ENCODE data around the gene ANTXR2.
"Not testable (repeated sequence)": the region's sequence is repeated elsewhere in the genome, so short reads cannot be mapped to it uniquely, and the experiment has no call there.

Gene ANTXR2

DNA sequence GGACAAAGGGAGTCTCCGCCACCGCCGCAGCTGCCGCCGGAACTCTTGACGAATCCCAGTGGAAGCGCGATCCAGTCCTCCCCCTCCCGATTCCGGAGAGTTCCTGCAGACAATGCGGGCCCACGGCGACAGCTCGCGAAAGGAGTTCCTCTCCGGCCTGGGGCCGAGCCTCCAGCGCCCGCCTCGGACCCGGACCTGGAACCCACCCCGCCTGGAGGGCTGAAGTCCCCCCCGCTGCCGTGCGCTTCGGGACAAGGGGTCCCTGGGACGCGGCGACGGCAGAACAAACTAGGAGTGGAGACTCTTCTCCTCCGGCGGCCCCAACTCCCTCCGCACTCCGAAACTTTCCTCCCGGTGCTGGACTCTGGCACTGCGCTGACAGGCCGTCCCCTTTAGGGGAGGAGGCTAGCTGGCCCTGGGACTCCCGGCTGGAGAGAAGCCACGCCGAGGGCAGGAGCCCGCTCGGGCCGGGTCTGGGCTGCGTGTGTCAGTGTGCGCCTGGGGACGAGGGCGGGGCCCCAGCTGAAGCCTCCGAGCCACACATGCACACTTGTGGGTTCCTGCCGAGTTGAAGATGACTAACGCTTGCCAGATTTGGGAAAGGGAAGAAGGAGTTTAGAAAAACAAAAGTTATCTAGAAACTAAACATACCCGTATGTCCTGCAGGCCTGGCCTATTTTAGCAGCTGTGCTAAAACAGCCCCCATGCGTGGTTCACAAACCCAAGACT is at the start of gene ANTXR2:
Gene ANTXR2, minus strand, starts transcription at position 486 of the 729 bp plus-strand sequence. CDS start 669 bp downstream, outside the sequence.
- TF ChIP-seq, protein P1, sequence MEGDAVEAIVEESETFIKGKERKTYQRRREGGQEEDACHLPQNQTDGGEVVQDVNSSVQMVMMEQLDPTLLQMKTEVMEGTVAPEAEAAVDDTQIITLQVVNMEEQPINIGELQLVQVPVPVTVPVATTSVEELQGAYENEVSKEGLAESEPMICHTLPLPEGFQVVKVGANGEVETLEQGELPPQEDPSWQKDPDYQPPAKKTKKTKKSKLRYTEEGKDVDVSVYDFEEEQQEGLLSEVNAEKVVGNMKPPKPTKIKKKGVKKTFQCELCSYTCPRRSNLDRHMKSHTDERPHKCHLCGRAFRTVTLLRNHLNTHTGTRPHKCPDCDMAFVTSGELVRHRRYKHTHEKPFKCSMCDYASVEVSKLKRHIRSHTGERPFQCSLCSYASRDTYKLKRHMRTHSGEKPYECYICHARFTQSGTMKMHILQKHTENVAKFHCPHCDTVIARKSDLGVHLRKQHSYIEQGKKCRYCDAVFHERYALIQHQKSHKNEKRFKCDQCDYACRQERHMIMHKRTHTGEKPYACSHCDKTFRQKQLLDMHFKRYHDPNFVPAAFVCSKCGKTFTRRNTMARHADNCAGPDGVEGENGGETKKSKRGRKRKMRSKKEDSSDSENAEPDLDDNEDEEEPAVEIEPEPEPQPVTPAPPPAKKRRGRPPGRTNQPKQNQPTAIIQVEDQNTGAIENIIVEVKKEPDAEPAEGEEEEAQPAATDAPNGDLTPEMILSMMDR (conservative IDR thresholded peaks at IDR 0.05; ENCODE audit: low read depth): no peak
- peak within 1 kb of the TSS; percentile 93 for H3K27ac ChIP-seq
- peak; percentile 79 for DNase-seq (ENCODE audit: low spot score)
- ChIA-PET CTCF (interaction anchor here (0.5 to 1.7 kb wide), 4 partner anchors 18 to 583 kb away, joined by 3 to 7 read pairs (median 4); no protein-coding TSS in a partner anchor), POLR2A (ENCODE audit: low non-redundant PET) (no interaction called here)

DNA sequence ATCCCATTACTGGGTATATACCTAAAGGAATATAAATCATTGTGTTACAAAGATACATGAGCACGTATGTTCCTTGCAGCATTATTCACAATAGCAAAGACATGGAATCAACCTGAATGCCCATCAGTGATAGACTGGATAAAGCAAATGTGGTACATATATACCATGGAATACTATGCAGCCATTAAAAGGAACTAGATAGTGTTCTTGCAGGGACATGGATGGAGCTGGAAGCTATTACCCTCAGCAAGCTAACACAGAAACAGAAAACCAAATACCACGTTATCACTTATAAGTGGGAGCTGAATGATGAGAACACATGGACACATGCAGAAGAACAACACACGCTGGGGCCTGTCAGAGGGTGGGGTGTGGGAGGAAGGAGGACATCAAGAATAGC is 48.8 kb upstream of the ANTXR2 start:
- CTCF ChIA-PET: interaction anchor here (0.6 to 0.9 kb wide), 2 partner anchors 64 to 442 kb away, joined by 4 to 5 read pairs; no protein-coding TSS in a partner anchor
- POLR2A ChIA-PET (ENCODE audit: low non-redundant PET); H3K27ac ChIP-seq; DNase-seq (ENCODE audit: low spot score): not testable (repeated sequence)

DNA sequence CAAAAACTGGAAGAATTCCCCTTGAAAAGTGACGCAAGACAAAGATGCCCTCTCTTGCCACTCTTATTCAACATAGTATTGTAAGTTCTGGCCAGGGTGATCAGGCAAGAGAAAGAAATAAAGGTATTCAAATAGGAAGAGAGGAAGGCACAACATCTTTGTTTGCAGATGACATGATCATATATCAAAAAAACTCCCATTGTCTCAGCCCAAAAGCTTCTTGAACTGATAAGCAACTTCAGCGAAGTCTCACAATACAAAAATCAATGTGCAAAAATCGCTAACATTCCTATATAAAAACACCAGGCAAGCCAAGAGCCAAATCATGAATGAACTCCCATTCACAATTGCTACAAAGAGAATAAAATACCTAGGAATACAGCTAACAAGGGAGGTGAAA is 46.6 kb upstream of the ANTXR2 start:
- CTCF ChIA-PET; DNase-seq (ENCODE audit: low spot score); POLR2A ChIA-PET (ENCODE audit: low non-redundant PET); H3K27ac ChIP-seq: not testable (repeated sequence)

DNA sequence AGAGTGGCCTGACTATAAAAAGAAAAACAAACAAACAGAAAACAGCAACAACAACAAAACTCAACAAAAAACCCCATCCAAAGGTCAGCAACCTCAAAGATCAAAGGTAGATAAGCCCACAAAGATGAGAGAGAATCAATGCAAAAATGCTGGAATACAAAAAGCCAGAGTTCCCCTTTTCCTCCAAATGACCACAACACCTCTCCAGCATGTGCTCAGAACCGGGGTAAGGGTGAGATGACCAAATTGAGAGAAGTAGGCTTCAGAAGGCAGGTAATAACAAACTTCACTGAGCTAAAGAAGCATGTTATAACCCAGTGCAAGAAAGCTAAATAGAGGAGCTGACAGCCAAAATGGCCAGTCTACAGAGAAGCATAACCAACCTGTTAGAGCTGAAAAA is 43.5 kb upstream of the ANTXR2 start:
- ChIA-PET POLR2A (ENCODE audit: low non-redundant PET) (no interaction called here), CTCF (no interaction called here)
- DNase-seq (ENCODE audit: low spot score): no peak
- TF ChIP-seq, protein P1 (conservative IDR thresholded peaks at IDR 0.05; ENCODE audit: low read depth): no peak
- no peak overlapping the region for H3K27ac ChIP-seq

DNA sequence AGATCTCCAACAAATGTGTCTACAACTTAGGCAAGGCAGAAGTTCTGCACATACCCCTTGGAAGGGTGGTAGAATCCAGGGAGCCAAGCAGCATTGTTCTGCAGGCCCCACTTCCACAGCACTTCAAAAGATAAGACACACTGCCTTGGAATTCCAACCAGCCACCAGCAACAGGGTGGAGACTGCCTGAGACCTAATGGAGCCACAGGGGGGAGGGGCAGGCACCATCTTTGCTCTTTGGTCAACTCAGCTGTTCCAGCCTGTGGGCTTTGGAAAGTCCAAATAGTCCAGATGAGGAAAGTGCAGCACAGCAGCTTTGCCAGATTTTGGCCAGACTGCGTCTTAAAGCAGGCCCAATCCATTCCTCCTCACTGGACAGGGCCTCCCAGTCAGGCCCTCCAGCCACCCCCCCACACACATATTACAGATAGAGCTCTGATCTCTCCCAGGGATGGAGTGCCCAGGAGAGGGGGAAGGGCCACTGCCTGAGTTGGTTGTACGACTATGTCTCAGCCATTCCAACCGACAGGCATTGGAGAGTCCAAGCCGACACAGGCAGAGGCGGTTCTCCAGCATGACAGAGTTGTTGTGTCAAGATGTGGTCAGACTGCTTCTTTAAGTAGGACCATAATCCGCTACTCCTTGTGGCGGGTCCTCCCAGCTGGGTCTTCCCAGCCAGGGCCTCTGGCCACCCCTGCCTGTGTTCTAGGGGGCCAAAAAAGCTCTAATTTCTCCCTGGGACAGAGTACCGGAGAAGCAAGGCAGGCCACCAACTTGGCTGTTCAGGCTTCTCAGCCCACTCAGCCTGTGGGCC is 42.5 kb upstream of the ANTXR2 start:
- POLR2A ChIA-PET (ENCODE audit: low non-redundant PET): no interaction called here
- DNase-seq (ENCODE audit: low spot score): no peak
- CTCF ChIA-PET: no interaction called here
- TF ChIP-seq, protein P1 (conservative IDR thresholded peaks at IDR 0.05; ENCODE audit: low read depth): no peak
- H3K27ac ChIP-seq: no peak overlapping the region

DNA sequence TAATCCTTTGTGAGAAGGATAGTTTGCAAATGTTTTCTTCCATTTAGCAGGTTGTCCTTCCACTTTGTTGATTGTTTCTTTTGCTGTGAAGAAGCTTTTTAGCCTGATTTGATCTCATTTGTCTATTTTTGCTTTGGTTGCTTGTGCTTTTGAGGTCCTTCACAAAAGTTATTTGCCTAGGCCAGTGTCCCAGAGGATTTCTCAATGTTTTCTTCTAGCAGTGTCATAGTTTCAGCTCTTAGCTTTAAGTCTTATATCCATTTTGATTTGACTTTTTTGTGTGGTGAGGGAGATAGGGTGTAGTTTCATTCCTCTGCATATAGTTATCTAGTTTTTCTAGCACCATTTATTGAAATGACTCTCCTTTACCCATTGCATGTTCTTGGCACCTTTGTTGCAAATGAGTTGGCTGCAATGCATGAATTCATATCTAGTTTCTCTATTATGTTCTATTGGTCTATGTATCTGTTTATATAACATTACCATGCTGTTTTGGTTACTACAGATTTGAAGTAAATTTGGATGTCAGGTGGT is 41.8 kb upstream of the ANTXR2 start:
- H3K27ac ChIP-seq: no peak overlapping the region
- TF ChIP-seq, protein P1 (conservative IDR thresholded peaks at IDR 0.05; ENCODE audit: low read depth): no peak
- ChIA-PET POLR2A (ENCODE audit: low non-redundant PET) (no interaction called here), CTCF (no interaction called here)
- DNase-seq (ENCODE audit: low spot score): no peak

DNA sequence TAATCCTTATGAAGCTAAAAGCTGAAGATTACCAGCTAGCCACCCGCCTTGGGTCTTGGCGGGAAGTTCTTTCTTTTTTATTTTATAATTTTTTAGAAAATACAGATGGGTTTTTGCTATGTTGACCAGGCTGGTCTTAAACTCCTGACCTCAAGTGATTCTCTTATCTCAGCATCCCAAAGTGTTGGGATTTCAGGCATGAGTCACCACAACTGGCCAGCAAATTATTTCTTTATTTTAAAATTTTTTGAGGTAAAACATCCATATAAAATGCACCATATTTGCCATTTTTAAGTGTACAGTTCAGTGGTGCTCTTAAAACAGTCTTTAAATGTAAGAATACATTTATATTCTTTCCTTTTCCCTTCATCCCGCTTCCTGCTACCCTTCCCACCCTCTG is 40.6 kb upstream of the ANTXR2 start:
- CTCF ChIA-PET: no interaction called here
- no peak for DNase-seq (ENCODE audit: low spot score)
- H3K27ac ChIP-seq: no peak overlapping the region
- TF ChIP-seq, protein P1 (conservative IDR thresholded peaks at IDR 0.05; ENCODE audit: low read depth): no peak
- POLR2A ChIA-PET (ENCODE audit: low non-redundant PET): no interaction called here
